Measurements from ENCODE around the gene INPP5A.

INPP5A gene

DNA sequence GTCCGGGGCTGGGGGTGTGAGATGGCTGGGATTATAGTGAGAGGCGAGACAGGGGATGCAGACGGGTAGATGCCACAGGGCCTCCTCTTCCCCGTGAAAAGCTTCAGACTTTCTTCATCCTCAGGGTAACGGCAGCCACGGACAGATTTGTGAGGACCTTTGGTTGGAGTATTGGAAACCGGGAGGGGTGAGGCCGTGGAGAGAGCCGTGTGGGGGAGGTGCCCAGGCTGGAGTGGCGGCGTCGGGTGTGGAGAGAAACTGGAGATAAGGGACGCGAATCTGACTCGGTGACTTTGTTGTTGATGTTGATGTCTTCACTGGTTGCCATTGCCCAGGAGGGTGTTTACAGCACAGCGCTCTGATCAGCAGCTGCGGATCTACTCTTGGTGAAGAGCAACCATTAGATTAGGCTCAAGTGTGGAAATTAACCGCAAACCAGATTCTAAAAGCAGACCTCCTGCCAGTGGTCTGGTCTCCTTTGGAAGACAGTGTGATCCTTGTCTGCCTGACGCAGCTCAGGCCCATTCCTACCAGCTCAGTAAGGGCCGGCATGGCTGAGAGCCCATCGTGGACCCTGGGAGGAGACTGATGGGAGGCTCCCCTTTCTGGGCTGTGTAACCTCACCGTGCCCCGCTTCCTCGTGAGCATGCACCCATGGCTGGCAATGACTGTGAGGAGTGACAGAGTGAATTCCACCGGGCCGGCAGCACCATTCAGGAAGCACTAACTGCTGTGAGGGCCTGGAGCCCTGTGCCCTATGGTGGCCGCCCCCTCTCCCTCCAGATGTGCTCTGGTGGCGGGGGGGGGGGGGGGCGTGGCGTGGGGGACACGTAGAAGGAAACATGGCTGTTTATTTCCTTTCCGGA is 90.3 kb downstream of the INPP5A start:
- DNase-seq (ENCODE audit: low read depth in 2 of 2): no peak

DNA sequence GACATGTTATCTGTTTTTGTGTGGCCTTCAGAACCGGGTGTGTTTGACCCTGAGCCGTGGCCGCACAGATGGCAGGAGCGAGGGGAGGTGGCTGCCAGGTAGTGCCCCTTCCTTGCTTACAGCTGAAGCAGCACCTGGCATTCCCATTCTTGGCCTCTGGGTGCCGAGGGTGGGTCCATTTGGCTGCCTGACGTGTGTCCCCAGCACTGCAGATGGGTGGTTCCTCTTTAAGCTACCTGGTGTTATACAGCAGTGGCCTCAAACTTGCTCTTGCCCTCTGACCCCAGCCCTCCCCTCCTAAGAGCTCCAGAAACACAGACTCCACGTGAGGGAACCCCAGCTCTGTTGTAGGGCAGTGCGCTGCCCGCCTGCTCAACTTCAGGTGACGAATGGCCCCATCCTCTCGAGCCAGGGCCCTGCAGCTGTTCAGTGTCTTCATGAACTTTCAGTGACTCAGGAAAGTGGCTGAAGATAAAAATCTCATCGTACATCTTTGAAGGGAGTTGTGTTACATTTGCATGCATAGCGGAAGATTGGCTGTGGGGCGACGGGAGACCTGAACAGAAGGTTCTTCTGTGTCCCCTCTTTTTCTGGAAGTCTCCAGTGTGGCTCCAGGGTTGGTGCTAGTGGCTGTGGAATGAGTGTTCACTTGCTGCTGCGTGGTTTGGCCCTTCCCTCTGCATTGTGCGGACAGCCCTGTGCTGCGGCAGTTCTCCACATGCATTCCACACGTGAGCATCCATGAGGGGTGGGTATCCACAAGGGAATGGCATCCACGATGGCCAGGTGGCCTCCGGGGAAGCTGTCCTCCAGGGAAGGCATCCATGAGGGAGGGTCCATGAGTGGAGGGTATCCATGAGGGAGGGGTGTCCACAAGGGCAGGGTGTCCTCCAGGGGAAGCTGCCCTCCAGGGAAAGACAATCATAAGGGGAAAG is 91.6 kb downstream of the INPP5A start:
- no peak for DNase-seq (ENCODE audit: low read depth in 2 of 2)

DNA sequence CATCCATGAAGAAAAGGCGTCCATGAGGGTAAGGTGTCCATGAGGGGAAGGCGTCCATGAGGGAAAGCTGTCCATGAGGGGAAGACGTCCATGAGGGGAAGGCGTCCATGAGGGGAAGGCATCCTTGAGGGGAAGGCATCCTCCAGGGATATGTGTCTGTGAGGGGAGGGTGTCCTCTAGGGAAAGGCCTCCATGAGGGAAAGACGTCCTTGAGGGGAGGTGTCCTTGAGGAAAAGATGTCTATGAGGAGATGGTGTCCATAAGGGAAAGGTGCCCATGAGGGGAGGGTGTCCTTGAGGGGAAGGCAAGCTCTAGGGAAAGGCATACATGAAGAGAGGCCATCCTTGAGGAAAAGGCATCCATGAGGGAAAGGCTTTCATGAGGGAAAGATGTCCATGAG is 92.6 kb downstream of the INPP5A start:
- DNase-seq (ENCODE audit: low read depth in 2 of 2): no peak

DNA sequence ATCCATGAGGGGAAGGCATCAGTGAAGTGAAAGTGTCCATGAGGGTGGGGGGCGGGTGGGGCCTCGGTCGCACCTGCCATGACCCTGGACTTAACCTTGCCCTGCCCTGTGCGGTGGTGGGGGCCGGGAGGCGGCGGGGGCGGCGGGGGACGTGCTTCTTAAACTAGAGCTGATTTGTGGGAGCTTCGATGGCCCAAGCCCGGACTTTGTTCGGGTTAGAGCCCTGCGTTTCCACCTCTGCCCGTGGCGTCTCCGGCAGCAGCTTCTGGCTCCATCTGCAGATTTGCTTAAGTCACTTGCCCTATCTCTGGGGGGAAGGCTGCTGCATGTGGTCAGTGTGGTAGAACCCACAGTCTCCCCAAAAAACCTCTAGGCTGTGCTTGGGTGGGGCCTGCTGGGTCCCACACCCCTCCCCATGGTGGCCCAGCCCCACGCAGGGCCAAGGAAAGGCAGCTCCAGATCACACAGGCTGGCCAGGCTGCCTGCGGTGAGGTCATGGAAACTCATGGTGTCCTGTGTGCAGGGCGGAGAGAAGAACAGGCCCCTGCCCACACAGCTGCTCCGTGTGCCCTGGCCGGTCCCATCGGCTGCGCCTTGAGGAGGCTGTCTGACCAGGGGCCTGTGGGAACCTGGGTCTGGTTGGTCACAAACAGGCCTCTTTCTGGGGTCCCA is 93.2 kb downstream of the INPP5A start:
- no peak for DNase-seq (ENCODE audit: low read depth in 2 of 2)

DNA sequence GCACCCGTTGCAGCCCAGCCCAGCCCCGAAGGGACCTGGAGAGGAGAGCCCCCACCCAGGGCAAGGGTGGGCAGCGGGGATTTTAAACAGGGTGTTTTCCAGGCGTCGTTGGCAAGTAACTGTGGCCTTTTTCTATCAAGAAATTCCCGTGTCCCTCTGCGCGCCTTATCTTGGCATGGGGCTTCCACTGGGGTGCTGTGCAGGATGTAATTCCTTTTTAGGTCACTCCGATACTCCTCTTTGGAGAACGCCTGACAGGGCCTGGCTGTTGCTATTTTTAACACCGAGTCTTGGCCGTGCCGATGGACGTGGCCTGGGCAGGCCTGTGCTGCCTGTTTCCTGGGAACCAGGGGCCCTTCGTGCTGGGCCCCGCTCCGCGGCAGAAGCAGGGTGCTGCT is 93.8 kb downstream of the INPP5A start:
- DNase-seq (ENCODE audit: low read depth in 2 of 2): no peak

DNA sequence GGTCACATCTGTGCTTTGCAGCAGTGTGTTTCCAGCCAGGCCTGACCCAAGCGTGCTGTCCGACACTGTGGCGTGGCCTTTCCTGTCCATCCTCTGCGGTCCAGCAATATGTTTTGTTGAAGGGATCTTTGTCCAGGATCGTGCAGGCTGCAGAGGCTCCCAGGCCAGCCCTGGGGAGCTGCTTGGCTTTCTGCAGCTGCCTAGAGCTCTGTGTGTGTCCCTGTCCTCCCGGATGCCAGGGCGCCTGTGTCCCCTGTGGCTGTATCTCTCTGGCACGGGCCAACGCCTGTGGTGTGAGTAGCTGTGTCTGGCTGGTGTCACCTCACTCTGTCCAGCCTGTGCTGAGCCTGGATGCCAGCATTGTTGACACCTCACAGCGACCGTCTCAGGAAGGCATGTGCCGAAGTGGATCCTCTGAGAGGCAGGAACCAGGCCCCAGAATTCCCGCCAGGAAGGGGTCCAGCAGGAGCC is 94.5 kb downstream of the INPP5A start:
- DNase-seq (ENCODE audit: low read depth in 2 of 2): no peak

DNA sequence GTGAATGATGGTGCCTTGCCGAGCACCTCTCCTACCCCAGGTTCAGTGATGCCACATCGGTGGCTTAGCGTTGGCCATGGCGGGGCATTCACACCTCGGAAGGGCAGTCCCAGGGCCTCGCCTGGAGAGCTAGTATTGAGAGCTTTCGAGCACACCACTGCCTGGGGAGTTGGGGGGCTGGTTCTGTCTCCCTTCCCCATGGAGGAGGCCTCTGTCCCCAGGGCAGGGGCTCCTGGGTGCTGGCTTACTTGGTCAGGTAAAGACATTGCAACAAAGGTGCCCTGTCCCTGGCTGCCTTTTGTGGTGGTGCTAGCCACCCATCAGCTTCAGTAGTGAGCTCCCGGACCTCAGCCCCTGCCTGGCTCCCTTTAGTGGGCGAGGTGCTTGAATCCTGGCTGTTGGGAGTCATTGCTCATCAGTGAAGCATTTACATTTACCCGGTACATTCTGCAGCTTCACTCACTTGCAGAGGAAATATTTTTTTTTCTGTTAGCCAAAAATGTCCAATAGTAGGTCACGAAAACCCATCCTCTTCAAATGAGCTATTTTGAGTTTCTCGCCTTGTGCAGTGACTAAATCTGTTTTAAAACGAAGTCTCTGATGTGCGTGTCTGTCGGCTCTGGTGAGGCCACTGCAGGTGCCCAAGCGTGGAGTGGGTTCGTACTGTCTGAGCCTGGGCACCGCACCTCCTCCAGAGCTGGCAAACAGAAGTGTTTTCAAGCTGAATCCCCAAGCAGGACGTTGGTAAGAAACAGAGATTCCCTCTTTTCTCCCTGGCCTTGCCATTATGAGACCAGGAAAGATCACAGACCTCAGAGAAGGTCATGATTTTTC is 95.5 kb downstream of the INPP5A start:
- DNase-seq (ENCODE audit: low read depth in 2 of 2): no peak

DNA sequence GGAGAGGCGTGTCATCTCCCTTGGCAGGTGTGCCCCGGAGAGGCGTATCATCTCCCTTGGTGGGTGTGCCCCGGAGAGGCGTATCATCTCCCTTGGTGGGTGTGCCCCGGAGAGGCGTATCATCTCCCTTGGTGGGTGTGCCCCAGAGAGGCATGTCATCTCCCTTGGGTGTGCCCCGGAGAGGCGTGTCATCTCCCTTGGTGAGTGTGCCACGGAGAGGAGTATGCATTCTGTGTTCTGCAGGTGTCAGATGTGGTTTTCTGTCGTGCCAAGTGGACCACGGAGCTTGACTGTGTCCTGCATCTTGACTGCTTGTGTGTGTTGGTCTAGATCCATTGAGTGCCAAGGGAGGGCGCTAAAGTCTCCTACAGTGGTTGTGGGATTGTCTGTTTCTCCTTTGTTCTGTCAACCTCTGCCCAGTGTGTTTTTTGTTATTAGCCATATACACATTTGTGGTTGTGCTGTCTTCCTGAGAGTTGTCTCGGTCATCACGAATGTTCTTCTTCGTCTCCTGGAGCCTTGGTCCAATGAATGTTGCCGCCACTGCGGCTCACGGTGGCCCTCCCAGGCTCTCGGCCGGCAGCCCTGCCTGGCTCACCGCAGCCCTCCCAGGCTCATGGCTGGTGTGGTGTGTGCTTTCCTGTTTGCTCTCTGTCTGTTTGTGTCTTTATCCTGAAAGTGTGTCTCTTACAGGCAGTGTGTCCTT is 96.8 kb downstream of the INPP5A start:
- no peak for DNase-seq (ENCODE audit: low read depth in 2 of 2)

DNA sequence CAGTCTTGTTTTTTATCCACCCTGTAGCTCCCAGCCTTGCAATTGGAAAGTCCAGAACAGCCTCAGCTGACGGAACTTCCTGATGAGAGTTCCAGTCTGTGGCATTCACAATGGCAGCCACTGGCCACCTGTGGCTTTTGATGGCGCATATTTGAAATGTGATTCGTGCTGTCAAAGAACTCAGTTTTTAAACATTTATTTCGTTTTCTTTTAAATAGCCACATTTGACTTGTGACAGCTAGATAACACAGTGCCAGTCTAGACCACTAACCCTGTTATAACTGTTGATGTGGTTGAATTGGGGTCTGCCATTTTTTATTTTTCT is 97.3 kb downstream of the INPP5A start:
- DNase-seq (ENCODE audit: low read depth in 2 of 2): no peak

DNA sequence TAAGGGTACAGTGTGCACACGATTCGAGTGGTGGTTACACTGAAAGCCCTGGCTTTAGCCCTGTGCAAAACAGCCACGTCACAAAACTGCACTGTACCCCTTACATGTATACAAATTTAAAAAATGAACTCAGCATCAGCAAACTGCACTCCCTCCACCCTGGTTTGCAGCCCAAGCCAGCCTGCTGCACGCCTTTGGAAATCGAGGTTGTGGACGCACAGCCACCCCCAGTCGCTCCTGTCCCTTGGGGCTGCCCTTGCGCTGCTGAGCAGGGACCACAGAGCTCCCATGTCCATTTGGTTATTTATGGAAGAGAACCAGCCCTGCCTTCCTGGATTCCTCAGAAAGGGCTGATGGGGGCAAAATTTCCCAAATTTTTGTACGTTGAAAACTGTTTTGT is 98.8 kb downstream of the INPP5A start:
- no peak for DNase-seq (ENCODE audit: low read depth in 2 of 2)

DNA sequence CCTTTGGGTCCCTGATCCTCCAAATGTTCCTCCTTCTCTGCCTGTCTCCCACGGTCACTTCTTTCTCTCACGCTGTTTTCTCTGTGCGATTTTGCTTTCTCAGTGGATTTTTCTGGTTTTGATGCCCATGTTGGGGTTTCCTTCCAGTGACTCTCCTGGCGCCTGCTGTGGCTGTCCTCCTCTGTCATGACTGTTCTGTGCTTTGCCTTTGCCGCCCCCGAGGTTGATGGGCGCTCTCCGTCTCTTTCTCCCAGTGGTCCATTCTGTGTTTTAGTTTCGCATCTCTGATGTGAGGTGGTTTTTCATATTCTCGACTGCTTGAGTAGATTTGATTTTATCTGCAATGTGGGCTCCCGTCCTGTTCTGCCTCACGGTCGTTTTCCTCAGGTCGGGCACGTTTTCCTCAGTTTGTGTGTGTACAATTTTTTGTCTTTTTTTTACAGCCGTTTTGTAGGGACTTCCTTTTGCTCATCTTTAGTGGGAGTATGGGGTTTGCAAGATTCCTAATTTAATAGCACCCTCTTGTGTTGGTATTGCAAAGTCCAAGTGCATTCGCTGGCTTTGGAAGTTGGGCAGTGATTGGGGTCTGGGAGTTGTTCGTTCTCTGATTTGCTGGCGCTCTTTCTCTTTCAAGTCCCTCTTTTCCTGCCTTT is 100.0 kb downstream of the INPP5A start:
- no peak for DNase-seq (ENCODE audit: low read depth in 2 of 2)

DNA sequence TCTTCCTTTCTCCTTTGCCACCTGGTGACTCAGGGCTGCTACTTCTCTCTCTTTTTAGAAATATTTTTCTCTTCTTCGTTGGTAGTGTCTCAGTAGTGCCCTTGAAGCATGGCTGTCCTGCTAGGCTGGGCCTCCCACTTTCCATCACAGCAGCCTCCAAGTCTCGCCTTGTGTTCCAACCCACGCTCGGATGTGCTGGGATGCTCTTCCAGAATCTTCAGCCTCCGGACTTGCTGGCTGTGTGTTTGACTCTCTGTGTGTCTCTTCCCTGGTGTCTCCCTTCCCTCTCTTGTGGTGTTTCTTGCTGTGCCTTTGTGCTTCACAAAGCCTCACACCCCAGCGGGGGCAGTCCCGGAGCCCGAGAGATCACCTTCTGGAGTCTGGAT is 100.5 kb downstream of the INPP5A start:
- no peak for DNase-seq (ENCODE audit: low read depth in 2 of 2)

DNA sequence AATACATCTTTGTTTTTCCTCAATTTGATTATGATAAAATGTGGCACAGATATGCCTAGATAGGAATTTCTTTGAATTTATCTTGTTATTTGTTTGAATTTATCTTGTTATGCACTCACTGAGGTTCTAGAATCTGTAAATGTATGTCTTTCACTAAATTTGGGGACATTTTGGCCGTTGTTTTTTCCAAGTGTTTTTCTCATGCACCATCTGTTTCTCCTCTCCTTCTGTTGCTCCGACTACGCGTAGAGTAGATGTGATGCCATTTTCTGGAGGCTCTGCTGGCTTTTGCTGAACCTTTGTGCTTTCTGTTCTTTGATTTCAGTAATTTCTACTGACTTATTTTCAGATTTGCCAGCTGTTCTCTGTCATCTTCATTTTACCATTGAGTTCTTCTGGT is 101.9 kb downstream of the INPP5A start:
- no peak for DNase-seq (ENCODE audit: low read depth in 2 of 2)

DNA sequence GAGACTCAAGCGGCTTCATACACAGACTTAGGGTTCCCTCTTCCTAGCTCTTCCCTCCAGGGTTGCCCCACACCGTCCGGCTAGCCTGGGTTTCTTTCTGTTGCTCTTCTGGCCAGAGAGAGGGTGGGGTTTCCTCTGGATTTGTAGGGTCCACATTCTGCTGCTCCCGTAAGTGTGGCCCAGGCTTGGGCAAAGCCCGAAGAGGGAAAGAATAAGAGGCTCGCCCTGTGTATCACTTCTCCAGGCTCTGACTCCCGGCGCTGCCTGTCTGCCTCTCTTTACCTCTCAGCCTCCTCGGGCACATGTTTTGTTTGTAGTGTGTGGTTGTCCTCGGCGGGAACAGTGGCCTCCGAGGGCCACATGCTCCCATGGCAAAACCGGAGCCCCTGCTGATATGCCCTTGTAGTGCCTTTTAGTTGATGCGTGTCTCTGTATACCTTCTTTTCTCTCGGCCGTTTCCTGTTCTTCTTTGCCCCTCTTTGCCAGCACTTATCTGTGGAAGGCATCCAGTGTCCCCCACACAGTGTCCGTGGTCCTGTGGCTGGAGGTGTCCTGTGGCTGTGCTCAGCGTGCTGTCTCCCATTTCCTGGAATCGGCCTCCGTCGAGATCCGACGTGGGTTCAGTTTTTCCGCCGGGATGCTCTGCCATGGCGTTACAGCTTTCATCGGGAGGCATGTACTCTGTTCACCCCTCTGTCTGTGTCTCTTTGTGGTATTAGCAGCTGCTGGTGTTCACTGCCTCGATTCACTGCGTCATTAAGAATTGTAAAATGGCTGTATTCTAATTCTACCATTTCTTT is 102.9 kb downstream of the INPP5A start:
- DNase-seq (ENCODE audit: low read depth in 2 of 2): no peak

DNA sequence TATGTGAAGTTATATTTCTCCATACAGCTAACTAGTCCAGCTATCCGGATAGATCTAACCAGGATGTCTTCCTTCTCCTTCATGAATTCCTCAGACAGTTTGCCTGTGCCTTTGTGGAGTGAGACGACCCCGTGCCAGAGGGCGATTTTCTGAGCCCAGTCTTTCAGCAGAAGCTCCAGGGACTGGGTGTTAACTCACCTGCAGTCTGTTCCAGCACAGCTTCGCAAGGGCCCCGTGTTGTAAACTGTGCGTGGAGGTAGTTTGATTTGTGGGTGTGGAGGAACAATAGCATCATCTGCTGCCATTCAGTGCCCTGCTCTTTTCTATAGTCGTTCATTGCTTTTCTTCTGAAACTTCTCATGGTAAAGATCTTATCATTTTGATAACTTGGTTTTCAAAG is 103.8 kb downstream of the INPP5A start:
- DNase-seq (ENCODE audit: low read depth in 2 of 2): no peak

DNA sequence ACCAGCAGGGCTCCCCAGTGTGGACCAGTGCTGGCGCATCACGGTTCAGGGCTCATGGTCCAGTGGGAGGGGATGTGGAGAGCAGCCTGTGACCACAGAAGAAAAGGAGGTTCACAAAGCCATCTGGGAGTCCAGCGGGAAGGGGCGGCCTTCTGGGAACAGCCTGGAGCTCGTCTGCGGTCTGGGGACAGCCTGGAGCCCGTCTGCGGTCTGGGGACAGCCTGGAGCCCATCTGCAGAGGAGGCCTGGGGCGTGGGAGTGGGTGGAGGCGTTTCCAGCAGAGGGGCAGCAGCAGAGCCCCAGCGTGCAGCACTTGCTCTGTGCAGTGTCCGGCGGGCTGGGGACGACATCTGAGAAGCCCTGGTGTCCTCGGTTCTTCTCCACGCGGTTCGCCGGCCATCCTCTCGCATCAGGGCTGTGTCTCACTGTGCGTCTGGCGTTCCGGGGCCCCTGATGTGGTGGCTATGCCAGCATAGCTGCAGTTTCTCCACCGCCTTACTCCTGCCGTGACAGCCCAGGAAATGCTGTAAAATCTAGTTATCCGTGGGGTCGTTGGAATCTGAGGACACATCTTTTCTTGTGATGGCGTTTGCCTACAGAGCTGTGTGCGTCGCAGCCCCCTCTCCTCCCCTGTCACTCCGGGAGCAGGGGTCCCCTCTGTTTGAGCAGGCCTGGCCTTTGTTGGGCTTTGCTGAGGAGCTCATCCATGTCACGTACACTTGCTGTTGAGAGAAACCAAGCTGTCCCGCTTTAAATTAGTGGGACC is 104.6 kb downstream of the INPP5A start:
- DNase-seq (ENCODE audit: low read depth in 2 of 2): no peak

DNA sequence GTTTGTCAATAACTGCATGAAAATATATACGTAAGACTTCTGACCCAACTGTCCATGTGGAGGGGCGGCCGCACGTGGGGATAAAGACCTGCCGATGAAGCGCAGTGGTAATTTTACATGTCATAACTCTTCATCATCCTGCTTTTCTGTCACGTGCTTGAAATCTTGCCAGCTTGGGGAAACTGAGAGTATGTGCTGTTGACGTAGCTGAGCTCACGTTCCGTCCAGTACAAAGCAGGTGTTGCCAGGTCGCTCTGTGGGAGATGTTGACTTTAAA is 105.1 kb downstream of the INPP5A start:
- no peak for DNase-seq (ENCODE audit: low read depth in 2 of 2)

DNA sequence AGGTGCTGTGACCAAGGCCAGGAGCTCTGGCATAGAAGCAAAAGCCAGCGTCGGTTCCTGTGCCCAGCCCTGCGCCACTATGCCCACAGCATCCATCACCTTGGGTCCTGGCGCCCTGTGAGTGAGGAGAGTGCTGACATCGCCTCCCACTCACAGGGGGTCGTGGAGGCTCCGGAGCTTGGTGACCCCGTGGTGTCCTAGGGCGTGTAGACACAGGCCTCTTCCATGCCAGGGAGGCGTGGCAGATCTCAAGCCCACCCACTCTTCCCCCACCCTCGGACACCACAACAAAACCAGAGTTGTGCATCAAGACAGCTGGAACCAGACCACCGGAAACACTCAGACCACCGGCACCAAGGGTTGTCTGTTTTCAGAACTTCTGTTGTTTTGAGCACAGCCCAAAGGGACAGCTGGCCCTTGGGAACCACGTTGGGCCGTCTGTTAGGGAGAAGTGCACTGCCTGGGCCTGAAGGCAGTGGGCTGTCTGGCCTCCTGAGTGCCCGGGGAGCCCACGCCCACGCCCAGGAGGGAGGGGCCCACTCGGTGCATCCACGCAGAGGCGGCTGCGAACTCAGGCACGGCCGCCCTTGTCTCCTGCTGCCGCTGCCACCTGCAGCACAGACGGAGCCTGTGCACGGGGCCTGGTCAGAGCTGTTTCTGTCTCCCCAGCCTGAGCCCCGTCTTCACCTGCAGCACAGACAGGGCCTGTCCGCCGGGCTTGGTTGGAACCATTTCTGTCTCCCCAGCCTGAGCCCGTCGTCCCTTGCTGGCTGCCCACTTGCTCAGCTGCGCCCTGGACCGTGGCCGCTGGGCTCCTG is 106.3 kb downstream of the INPP5A start:
- no peak for DNase-seq (ENCODE audit: low read depth in 2 of 2)
